ENCODE results near the gene FAM193B. TPM values are rescaled to one million over a fixed set of nuclear protein-coding genes. Genes with fewer than 3 reads are reported as not detected.
"Not testable (repeated sequence)": the region's sequence is repeated elsewhere in the genome, so short reads cannot be mapped to it uniquely, and the experiment has no call there.

FAM193B gene
- total RNA-seq, 1 donor from 2014 or later, result 33.5 TPM

DNA sequence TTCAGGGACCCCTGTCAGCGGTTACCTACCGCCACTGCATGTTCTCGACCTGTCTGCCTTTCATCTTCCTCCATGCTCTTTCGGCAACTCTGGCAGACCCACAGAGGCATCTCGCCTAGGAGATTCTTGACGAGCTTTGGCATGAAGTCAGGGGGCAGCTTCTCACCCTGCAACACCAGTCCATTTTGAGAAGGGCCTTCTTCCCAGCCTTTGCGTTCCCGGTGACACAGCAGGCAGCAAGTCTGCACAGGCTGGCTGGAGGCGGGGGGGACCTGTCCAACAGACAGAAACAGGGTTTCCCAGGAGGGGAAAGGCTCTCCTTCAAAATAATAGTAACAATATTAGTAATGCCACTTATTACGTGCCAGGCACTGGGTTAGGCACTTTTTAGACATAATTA lies 15.5 kb downstream of the FAM193B start:
- no peak for DNase-seq (ENCODE audit: low read depth)

GRCh38 chr5:177537389-177538361 lies 16.7 kb downstream of the FAM193B start:
- peak; percentile 96 for DNase-seq (ENCODE audit: low read depth)

GRCh38 chr5:177536386-177536785 lies 18.0 kb downstream of the FAM193B start:
- DNase-seq (ENCODE audit: low read depth), result no peak

GRCh38 chr5:177535125-177535524 lies 19.2 kb downstream of the FAM193B start:
- DNase-seq (ENCODE audit: low read depth), result no peak

DNA sequence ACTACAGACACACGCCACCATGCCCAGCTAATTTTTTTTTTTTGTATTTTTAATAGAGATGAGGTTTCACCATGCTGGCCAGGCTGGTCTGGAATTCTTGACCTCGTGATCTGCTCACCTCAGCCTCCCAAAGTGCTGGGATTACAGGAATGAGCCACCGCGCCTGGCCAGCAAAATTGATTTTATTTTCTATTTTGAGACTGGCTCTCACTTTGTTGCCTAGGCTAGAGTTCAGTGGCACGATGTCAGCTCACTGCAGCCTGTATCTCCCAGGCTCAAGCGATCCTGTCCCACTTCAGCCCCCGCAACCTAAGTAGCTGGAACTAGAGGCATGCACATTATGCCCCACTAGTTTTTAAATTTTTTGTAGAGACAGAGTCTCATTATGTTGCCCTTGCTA lies 19.9 kb downstream of the FAM193B start:
- DNase-seq (ENCODE audit: low read depth), result not testable (repeated sequence)

GRCh38 chr5:177531209-177531940 lies 23.0 kb downstream of the FAM193B start:
- no peak for DNase-seq (ENCODE audit: low read depth)

DNA sequence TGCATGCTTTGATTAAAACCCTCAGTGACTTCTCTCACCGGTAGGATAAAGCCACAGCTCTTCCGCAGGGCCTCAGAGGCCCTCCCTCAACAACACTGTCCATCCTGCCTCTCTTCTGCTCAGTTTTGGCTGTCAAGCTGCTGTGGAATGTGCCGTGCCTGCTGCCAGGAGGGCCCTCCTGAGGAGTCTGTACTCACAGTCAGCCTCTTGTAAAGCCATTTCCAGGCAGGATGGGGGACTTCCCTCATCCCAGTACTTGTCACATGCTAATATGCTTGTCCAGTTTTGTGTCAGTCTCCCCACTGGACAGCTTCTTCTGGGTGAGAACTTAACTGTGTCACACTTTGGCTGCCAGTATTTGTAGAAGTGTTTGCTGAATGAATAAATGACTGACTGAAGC lies 23.7 kb downstream of the FAM193B start:
- no peak for DNase-seq (ENCODE audit: low read depth)

GRCh38 chr5:177529247-177530203 lies 24.8 kb downstream of the FAM193B start:
- no peak for DNase-seq (ENCODE audit: low read depth)

DNA sequence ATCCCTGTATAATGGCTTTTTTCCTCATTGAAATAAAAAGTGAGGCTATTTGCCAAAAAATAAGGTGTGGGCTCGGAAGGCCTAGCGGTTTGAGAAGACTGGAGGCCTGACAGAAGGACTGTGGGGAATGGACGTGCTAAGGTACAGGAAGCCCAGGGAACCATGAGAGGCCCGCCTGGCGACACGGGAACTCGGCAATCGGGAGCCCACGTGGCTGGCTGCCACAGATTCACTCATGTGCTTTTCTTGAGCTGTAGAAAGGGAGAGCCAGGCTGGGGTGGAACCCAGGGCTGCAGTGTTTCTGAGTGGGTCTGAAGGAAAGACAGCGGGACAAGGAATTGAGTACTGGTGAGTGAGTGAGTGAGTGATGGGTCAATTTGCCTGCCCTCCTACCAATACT lies 25.7 kb downstream of the FAM193B start:
- no peak for DNase-seq (ENCODE audit: low read depth)

GRCh38 chr5:177527595-177527994 lies 26.8 kb downstream of the FAM193B start:
- DNase-seq (ENCODE audit: low read depth), result no peak

DNA sequence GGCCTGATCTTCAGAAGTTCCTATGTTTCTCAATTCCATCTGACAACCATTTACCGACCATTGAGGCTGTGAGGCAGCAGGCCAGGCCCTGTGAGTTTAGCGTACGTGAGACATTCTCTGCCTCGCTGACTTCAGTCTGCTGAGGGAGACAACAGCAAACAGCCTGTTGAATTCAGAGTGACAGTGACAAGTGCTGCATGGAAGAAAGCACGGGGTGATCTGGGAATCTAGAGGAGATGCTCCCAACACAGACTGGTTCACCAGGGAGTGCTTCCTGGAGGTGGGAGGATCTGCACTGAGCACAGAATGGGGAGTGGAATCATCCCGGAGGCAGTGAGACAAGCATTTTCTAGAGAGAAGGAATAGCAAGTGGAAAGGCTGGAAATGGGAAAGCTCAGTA lies 27.6 kb downstream of the FAM193B start:
- peak; percentile 72 for DNase-seq (ENCODE audit: low read depth)

DNA sequence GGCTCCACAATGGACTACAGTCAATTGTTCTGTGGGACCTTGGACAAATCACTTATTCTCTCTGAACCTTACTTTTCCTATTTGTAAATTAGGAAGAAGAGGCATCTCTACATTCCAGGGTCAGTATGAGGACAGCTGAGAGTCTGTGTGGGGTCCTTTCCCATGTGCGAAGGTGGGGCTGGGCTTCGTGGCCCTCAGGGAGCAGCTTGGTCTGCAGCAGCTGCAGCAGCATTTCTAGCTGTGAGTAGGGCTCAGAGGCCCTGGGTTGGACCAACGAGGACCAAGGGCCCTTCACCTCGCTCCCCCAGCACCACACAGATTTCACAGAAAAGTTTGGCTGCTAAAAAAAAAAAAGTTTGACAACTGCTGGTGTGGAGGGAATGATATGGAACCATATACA lies 28.2 kb downstream of the FAM193B start:
- DNase-seq (ENCODE audit: low read depth), result peak; percentile 41

- DNase-seq (ENCODE audit: low read depth), result no peak
These were observed 29.3 kb downstream of the FAM193B start for GRCh38 chr5:177524941-177525655.

GRCh38 chr5:177524539-177524900 lies 29.8 kb downstream of the FAM193B start:
- DNase-seq (ENCODE audit: low read depth), result no peak

GRCh38 chr5:177523711-177524538 lies 30.4 kb downstream of the FAM193B start:
- DNase-seq (ENCODE audit: low read depth), result no peak

DNA sequence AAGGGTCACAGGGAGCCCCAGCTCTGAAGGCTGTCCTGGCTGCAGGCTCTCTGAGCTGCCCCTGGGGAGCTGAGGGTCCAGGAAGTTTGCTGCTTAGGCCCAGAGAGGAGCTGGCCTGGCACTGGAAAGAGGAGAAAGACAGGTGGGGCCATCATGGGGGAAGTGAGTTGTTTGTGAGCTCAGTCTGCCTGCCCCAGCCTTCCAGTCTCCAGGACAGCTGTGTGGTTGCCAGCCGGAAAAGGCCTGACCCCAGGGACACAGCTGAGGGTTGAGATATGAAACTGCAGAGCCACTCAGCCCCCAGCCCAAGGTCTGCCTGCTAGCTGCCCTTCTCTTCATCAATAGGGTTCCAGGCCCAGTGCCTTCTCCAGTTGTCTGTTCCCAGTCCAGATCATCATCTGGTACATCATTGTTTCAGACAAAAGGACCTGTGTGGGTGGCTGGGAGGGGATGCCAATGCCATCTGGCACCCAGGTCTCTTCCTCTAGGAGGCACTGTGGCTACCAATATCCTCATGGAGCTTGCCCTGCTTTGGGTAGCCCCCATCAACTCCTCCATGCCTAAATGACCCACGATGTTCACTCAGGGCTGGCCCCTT lies 33.3 kb downstream of the FAM193B start:
- DNase-seq (ENCODE audit: low read depth), result peak; percentile 88

DNA sequence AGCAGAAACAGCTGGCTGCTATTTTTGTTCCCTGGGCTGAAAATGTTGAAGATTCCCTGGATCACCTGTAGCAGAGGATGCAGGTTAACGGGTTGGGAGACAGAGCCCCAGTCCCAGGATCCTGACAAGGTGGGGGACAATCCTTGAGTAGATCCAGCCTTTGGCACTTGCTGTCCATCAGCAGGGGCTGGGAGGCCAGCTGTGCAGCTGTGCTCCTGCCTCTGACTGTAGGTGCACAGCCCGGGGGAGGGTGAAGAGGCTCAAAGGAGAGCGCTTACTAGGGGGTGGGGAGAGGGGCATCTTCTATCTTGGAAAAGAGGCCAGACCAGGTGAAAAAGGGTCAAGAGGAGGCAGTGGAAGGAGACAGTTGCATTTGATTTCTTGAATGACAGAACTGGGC lies 34.1 kb downstream of the FAM193B start:
- no peak for DNase-seq (ENCODE audit: low read depth)

GRCh38 chr5:177519463-177520235 lies 34.7 kb downstream of the FAM193B start:
- DNase-seq (ENCODE audit: low read depth), result no peak

Measured in myocyte (in vitro differentiated cells).